GM12874 (cell line): Measurements from ENCODE around the gene ITPA.

Experiments
- TF ChIP-seq, protein P1 (sequence below): IDR thresholded peaks from 2 replicates; pipeline ENCODE4 v1.5.1; 2011; ENCODE audit warnings: low read depth, mild to moderate bottlenecking, control low read depth, low read length, moderate library complexity; ENCODE audit not compliant: insufficient read depth

Gene ITPA

DNA sequence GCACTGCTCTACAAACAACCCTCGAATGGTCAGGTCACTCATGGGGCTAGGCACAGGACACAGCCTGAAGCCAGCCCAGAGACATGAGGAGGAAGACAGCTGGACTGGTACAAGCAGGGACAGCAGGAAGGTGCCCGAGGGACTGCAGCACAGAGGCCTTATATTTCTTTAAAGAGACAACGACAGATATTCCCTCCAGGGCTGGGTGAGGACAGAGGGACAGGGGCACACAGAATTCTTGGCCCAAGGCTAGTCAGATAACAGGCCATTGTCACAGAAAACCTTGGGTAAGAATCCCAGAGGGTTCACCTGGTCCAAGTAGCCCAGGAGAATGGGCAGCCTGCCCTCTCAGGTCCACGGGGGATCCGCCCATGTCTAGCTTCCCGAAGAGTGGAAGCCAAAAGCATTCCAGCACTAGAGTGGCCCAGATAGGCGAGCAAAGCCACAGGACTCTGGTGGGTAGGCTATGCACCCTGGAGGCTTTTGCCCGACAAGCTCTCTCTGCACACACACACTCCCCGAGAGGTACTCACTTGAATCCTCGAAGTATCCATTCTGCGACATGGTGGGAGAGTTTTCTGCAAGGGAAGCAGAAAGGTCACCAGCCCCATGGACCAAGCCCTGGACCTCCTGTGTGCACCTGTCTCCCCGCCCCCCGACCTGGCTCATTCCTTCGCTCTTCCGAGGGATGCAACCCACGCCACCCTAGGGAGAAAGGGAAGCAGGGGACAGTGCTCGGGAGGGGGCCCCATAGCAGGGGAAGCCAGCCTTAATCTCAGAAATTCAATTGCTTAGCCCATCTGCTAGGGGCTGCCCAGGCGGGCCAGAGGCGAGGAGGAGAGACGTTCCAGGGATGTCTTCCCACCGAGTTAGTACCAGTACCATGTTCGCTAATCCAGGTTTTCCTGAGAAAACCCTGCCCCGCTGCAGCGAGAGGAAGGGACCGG, 28.0 kb downstream of the ITPA start:
- TF ChIP-seq, protein P1, sequence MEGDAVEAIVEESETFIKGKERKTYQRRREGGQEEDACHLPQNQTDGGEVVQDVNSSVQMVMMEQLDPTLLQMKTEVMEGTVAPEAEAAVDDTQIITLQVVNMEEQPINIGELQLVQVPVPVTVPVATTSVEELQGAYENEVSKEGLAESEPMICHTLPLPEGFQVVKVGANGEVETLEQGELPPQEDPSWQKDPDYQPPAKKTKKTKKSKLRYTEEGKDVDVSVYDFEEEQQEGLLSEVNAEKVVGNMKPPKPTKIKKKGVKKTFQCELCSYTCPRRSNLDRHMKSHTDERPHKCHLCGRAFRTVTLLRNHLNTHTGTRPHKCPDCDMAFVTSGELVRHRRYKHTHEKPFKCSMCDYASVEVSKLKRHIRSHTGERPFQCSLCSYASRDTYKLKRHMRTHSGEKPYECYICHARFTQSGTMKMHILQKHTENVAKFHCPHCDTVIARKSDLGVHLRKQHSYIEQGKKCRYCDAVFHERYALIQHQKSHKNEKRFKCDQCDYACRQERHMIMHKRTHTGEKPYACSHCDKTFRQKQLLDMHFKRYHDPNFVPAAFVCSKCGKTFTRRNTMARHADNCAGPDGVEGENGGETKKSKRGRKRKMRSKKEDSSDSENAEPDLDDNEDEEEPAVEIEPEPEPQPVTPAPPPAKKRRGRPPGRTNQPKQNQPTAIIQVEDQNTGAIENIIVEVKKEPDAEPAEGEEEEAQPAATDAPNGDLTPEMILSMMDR = no peak

DNA sequence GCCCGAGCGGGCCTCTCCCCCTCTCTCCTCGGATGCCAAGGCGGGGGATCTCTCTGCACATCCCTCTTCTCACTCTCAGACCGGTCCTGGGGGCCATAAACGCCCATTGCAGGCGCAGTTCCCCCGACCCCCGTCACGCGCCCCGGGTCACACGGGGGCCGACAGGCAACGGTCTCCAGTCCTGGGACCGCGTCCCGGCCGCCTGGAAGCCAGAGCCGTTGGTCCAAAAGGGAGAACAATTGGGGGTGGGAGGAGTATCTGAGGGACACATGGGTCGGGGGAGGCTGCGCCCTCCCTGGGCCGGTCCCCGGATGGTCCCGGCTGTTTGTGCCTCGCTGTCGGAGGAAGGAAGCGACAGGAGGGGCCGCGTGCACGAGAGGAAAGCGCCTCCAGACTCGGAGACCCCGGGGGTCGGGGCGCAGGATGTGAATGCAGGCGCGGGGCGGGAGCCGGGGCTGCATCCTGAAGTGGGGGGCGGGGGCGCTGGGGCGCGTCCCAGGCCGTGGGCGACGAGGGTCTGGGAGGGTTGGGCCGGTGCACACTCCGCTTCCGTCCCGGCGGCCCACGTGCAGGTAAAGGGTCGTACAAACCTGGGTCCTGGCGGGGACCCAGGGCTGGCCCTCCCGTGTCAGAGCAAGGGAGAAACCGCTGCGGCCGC, 28.8 kb downstream of the ITPA start:
- TF ChIP-seq, protein P1 = no peak

DNA sequence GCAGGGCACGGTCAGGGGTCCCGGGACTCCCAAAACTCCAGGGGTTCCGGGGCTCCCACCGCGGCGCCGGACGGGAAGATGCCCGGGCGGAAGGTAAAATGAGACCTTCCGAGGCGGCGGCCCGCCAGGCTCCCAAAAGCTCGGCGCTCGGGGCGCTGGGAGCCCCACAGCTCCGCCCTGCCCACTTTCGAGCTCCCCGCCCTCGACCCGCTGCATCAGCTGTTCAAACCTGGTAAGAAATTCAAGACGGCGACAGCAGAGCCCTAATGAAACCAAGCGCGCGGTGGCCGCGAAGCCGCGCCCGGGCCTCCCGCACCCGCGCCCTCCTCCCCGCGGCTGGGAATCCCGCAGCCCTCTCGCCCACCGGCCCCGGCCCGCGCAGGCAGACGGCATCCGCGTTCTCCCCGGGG, 29.3 kb downstream of the ITPA start:
- TF ChIP-seq, protein P1 = no peak

DNA sequence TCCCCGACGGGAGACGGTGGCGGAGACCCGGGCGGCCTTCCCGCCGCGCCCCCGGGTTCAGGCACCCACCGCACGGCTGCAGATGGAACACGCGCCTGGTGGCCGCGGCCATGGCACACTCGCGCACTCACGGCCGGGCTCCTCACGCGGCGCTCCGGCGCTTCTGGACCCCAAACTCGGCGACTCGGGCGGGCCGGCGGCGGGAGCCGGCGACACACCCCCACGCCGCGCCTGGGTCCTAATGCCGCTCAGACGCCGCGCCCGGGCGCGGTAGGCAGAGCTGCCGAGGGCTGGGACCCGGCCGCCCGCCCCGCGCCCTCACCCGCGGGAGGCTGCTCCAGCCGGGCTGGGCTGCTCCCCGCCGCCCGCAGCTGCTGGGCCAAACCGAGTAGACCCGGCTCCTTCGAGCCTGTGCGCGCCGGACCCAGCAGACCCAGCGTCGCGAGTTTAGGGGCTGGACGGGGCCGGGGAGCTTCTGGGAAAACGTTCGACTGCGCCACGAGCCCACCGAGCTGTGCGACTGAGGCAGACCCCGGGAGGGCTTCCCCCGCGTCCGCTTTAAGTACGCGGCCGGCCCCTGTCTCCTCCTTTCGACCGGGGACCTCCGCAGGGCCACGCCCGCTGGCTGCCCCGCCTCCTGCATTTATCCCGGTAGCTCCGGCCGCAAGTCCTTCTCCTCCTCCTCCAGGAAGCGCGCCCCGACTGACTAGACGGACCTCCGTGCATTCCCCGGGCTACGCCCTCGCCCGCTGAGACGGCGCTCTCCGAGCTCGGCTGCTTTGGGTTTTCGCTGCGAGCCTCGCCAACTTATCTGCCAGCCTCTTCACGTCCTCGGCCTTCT, 29.9 kb downstream of the ITPA start, which contains the start of gene SLC4A11:
Gene SLC4A11, minus strand, starts transcription at position 165 of the 841 bp plus-strand sequence. Its CDS starts 53 bp downstream, at position 112.
- TF ChIP-seq, protein P1 = no peak

DNA sequence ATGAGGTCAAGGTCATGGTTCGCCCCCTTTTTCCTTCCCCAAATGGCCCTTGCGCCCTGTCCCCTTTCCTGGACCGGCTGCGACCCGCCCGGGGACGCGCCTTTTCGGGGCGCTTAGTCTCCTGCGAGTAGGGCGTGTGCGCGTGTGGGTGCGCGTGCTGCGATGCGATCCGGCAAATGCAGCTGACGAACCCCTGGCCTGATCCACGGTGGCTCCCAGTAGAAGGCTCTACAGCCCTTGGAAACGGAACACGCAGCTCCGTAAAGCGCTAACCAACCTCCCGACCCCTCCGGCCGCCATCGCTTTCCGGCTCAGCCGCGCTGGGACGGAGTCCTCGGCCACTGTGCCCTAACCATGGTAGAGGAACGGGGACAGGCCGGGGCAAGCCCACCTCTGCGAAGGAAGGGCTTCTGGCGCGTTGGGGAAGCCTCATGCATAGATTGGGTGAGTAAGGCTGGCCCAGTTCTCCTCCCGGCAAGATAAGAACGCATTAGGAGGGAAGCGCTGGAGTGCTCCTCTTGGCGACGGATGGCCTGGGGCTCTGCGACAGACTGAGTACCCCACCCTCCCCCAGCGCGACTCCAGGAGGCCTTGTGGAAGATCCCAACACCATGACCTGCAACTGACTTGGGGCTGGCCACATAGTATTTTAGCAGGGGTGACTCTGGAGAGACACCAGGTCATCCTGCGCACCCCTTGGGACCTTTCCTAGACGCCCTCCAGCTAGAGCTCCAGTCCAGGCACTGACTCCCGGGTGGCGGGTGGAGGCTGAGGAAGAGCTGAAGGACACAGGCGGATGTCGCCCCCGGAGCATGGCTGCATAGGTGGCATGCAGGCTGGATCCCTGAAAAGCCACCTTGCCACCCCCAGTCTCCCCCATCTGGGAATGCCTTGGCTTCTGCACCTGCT, 30.8 kb downstream of the ITPA start:
- TF ChIP-seq, protein P1 = no peak

DNA sequence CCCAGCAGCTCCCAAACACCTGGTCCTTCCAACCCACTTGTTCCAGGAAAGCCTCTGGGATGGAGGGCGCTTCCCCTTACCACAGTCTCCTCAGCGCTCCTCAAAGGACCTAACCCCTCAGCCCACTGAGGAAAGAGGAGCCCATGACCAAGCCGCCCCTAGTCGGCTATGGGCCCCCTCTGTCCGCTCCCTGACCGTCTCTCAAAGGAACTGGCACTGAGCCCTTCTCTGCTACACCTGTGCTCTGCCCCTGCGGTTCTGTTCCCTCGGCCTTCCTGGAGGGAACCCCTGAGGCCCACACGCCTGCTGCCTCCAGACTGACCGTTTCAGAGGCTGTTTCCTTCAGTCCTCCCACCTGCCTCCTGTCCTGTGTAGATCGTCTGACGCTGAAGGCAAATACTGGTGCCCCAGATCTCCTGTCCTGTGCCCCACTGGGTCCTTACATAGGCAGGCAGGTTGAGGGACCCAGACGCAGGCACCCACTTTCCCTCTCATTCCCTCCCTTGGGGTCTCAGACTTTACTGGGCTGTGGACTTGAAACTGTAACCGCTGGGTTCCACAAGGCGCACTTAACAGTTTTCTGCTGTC, 31.6 kb downstream of the ITPA start:
- TF ChIP-seq, protein P1 = no peak
